Bronchial epithelial cell (primary cell): ENCODE measurements around the gene BBS12. TPM values are rescaled to one million over a fixed set of nuclear protein-coding genes. Genes with fewer than 3 reads are reported as not detected.
"Not testable (repeated sequence)": the region's sequence is repeated elsewhere in the genome, so short reads cannot be mapped to it uniquely, and the experiment has no call there.

Experiments
- DNase-seq: peaks from one replicate; pipeline ENCODE4 v3.0.0-alpha.2; 2010; ENCODE audit warnings: low read depth
- FAIRE-seq: peaks from 2 replicates; lab custom pipeline; 2011; peaks lifted over from hg19 to GRCh38; lab: Jason Lieb, UNC
- H3K27me3 ChIP-seq: 2 replicates; pipeline ENCODE4 v1.5.1; 2011; ENCODE audit warnings: low read length; ENCODE audit not compliant: control insufficient read depth, insufficient read depth
- H3K36me3 ChIP-seq: 2 replicates; pipeline ENCODE4 v1.5.1; 2011; ENCODE audit warnings: low read length; ENCODE audit not compliant: control insufficient read depth, insufficient read depth
- H3K4me3 ChIP-seq: 2 replicates; pipeline ENCODE4 v1.5.1; 2011; ENCODE audit warnings: mild to moderate bottlenecking, low read depth, low read length, control low read depth
- total RNA-seq: library from RNA; depleted of rRNA; stranded (reverse); fragments of >200 nt; gene quantifications from 2 replicates; pipeline ENCODE4 v1.2.1, GENCODE V29; 2014
- TF ChIP-seq, protein P1 (sequence below): IDR thresholded peaks from 2 replicates; pipeline ENCODE4 v1.5.1; 2011; ENCODE audit warnings: mild to moderate bottlenecking, moderate library complexity, low read length, control low read depth, inconsistent platforms; ENCODE audit not compliant: insufficient read depth, severe bottlenecking

BBS12 gene
- total RNA-seq, 1 donor from 2014 or later: 4.5 TPM

DNA sequence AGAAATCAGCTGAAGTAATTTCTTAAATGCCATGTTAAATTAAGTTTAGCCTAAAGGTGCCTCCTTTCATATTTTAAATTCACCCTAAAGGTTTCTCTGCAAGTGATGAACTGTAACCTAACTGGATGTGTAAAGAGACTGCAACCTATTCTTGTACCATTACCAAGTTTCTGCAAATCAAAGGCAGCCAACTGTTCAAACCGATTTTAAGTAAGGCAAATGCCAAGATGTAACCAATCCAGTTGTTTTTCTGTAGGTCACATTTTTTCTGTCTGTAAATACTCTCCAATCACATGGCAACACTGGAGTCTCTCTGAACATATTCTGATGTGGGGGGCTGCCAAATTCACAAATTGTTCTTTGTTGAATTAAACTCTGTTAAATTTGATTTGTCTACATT lies 51.8 kb downstream of the BBS12 start:
- TF ChIP-seq, protein P1, sequence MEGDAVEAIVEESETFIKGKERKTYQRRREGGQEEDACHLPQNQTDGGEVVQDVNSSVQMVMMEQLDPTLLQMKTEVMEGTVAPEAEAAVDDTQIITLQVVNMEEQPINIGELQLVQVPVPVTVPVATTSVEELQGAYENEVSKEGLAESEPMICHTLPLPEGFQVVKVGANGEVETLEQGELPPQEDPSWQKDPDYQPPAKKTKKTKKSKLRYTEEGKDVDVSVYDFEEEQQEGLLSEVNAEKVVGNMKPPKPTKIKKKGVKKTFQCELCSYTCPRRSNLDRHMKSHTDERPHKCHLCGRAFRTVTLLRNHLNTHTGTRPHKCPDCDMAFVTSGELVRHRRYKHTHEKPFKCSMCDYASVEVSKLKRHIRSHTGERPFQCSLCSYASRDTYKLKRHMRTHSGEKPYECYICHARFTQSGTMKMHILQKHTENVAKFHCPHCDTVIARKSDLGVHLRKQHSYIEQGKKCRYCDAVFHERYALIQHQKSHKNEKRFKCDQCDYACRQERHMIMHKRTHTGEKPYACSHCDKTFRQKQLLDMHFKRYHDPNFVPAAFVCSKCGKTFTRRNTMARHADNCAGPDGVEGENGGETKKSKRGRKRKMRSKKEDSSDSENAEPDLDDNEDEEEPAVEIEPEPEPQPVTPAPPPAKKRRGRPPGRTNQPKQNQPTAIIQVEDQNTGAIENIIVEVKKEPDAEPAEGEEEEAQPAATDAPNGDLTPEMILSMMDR: no peak
- no peaks in the 10 kb centered on the region for H3K36me3 ChIP-seq
- H3K27me3 ChIP-seq: no peaks in the 10 kb centered on the region
- H3K4me3 ChIP-seq: no peak overlapping the region
- FAIRE-seq (no peak), DNase-seq (no peak)

DNA sequence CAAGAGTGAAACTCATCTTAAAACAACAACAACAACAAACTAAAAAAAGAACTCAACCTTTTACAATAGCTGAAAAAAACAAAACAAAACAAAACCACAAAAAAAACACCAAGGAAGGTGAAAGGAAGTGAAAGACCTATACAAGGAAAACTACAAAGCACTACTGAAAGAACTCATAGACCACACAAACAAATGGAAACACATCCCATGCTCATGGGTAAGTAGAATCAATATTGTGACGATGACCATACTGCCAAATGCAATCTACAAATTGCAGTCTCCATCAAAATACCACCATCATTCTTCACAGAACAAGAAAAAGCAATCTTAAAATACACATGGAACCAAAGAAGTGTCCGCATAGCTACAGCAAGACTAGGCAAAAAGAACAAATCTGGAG lies 52.6 kb downstream of the BBS12 start:
- FAIRE-seq (no peak), DNase-seq (no peak)
- Histone ChIP-seq H3K27me3 (no peaks in the 10 kb centered on the region), H3K36me3 (no peaks in the 10 kb centered on the region), H3K4me3 (no peak overlapping the region)
- TF ChIP-seq, protein P1: no peak

DNA sequence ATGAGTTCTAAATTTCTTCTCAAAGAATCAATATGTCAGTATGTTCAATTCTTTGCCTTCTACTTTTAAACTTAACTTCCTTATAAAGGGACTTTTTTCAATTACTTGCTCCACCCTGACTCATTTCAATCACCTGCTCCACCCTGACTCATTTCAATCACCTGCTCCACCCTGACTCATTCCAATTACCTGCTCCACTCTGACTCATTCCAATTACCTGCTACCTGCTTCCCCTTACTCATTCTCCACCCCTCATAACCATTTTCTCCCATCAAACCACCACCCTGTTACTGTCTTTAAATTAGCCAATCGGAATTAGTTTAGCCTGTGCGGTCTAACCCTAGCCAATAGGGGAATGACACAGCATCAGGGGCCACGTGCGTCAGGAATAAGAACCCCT lies 53.8 kb downstream of the BBS12 start:
- FAIRE-seq, H3K27me3 ChIP-seq, H3K36me3 ChIP-seq, H3K4me3 ChIP-seq: not testable (repeated sequence)
- DNase-seq: peak; percentile 93

DNA sequence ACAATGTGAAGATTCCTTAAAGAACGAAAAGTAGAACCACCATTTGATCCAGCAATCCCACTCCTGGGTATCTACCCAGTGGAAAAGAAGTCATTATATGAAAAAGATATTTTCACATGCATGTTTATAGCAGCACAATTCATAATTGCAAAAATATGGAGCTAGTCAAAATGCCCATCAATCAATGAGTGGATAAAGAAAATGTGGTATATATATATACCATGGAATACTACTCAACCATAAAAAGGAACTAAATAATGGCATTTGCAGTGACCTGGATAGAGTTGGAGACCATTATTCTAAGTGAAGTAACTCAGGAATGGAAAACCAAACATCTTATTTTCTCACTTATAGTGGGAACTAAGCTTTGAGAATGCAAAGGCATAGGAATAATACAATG lies 54.4 kb downstream of the BBS12 start:
- not testable (repeated sequence) for DNase-seq, H3K4me3 ChIP-seq, H3K27me3 ChIP-seq, H3K36me3 ChIP-seq, FAIRE-seq

DNA sequence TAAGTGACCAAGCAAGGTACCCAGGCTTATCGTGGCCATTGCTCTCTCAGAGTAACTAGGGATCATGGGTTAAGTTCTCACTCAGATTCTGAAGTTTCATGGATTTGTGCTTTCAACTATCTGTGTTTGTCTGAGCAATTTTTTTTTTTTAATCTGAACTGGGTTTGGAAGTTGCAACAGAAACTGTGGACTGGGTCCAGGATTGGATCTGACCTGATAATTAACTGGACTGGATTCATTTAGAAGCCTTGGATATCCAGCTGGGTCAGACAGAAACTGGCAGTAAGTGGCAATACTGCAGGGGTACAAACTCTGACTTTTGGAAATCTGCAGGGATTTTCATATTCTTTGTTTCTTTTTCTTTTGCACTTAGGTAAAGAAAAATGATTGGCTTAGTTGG lies 55.4 kb downstream of the BBS12 start:
- DNase-seq (no peak), FAIRE-seq (no peak)
- Histone ChIP-seq H3K27me3 (no peaks in the 10 kb centered on the region), H3K4me3 (no peak overlapping the region), H3K36me3 (no peaks in the 10 kb centered on the region)
- TF ChIP-seq, protein P1: no peak

DNA sequence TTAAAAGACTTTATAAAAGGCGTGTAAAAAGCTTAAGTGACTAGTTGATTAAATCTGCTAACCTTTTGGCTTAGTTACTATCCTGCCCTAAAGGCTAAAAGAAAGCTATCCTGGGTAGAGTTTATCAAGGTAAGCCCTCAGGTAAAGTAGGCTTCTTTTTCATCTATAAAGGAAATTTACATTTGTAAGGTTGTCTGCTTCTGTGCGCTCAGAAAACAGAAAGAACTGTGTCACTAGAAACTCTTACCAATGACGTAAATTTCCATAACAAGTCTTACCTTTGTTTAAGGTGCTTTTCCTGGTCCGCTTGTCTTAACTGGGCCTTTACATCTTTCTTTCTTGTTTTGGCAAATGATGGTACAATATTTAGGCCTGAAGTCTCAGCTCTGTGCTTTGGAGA lies 56.4 kb downstream of the BBS12 start:
- no peak for FAIRE-seq
- H3K27me3 ChIP-seq: no peaks in the 10 kb centered on the region
- H3K4me3 ChIP-seq: no peak overlapping the region
- TF ChIP-seq, protein P1: no peak
- H3K36me3 ChIP-seq: no peaks in the 10 kb centered on the region
- DNase-seq: no peak

DNA sequence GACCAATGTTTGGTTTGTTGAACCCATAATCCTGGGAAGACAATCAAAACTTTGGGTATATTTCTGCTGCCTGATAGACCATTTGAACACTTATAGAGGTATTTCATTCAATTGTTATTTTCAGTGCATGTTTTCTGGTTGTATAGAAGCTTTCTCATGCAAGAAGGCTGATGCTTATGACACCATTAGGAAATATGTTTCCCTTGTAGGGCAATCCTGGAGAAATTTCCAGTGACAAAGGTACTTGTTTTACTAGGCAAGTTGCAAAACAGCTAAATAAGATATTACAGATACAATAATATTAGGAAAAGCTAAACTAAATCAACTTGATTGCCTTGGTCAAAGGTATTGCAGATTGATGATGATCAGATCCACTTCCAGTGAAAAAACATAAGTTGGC lies 61.3 kb downstream of the BBS12 start:
- H3K27me3 ChIP-seq: no peaks in the 10 kb centered on the region
- no peaks in the 10 kb centered on the region for H3K36me3 ChIP-seq
- no peak for FAIRE-seq
- TF ChIP-seq, protein P1: no peak
- H3K4me3 ChIP-seq: no peak overlapping the region
- DNase-seq: no peak
